GM19467 (cell line): ENCODE results near the gene GAS2L1.
"Not testable (repeated sequence)": the region's sequence is repeated elsewhere in the genome, so short reads cannot be mapped to it uniquely, and the experiment has no call there.

ENCODE experiments used
- ATAC-seq: cut with Tn5 transposase; IDR thresholded peaks from one replicate; pipeline ENCODE4 v1.9.1; 2021; ENCODE audit warnings: mild to moderate bottlenecking, moderate library complexity; ENCODE audit not compliant: unreplicated experiment

The GAS2L1 gene

DNA sequence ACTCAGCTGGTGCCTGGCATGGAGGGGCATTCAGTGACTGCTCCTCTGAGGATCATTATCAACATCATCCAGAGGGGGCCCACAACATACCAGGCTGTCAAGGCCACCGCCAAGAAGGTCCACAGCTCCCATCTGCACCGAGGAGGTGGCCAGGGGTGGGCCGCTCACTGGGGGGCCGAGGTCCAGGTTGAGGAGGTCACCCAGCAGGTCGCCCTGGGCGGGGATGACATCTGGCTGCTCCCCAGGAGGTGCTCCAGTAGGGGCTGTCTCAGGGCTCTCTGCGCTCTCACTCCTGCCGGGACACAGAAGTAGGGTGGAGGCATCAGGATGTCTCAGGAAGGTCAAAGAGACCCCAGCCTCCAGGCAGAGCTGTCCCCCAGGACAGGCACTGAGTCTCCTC lies 34.1 kb downstream of the GAS2L1 start:
- ATAC-seq: no peak

DNA sequence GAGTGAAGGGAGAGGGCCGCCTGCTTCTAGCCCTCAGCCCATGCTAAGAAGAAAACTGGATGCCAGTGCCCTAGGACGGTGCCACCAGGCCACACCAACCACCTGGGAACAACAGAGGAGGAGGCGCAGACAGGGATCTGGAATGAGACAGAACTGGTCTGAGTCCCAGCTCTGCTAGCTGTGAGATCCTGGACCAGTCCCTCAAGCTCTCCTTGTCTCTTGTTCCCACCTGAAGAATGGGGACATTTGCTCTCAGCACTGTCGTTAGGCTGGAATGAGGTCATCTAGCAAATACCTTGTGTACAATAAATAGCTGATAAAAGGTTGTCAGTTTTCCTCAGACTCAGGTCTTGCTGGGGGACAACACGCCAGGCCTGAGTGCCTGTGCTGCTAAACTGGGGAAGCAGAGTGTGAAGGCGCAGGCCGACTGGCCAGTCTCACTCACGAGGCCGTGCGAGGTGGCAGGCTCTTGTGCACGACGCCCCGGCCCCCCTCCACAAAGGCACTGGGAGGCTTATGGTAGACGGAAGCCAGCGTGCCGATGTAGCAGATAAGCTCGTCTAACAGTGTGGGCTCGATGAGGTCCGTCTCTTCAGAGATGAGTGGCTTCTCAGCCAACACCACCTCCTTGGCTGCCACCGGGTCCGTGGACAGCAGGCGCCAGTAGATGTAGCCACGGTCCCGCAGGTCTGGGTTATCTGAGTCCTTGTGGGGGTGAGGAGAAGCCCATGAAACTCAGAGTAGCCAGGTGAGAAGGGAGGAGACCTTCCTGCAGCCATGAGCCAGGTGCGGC lies 34.8 kb downstream of the GAS2L1 start:
- ATAC-seq: no peak

DNA sequence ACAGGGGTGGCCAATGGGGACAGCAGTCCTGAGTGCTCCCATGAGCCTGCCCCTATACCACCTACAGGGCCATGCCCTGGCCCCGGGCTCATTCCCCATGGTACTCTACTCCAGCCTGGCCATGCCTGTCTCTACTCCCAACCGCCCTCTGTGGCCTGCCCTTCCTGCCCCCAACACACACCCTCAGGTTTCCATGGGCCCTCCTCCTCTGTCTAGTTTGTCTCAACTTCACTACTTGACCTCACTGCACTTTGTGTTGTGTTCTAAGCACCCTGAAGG lies 35.3 kb downstream of the GAS2L1 start:
- ATAC-seq: no peak

DNA sequence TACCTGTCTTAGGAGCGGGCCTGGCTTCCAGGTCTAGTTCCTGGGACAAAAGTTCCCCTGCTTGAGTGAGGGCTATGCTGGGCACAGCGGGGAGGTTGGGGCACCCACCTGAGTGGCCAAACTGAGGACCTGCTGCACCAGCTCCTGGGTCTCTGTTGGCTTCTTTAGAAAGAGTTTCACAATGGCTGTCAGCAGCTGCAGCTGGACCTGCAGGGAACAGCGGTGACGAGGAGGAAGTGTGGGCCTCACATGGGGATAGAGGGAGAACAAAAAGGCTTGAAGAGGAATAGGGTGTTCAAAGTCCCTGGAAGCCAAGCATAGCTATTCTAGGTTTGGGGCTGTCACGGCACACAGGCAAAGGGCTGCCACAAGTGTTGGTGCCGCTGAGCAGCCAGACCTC lies 35.7 kb downstream of the GAS2L1 start:
- ATAC-seq: no peak

DNA sequence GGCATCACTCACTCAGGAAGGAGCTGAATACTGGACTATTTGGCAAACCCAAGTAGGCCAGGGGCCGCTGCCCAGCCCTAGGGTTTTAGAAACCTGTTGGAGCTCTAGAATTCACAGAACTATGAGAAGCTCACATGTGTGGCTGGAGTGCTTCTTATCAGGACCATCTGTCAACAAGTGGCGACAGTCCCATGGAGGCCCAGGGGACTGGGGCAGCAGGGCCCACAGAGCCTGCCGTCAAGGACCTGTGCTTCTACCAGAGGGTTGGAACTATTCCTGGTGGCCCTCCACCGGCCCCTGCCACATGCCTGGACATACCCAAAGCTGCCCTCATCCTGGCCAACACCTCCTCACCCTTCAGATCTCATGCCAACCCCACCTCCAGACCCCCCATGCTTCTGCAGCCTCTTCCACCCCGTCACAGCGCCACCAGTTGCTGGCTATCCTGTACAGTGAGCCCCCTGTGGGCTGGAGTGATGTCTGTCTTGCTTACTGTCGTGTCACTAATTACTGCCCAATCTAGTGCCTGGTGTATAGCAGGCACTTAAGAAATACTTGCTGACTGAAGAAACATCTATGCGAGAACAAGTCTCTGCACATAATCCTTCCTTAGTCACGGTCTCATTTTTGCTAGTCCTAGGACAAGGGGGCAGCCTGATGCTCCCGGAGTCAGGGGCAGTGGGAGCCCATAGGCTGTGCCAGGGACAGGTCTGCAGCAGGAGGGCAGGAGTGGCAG lies 36.3 kb downstream of the GAS2L1 start:
- no peak for ATAC-seq

DNA sequence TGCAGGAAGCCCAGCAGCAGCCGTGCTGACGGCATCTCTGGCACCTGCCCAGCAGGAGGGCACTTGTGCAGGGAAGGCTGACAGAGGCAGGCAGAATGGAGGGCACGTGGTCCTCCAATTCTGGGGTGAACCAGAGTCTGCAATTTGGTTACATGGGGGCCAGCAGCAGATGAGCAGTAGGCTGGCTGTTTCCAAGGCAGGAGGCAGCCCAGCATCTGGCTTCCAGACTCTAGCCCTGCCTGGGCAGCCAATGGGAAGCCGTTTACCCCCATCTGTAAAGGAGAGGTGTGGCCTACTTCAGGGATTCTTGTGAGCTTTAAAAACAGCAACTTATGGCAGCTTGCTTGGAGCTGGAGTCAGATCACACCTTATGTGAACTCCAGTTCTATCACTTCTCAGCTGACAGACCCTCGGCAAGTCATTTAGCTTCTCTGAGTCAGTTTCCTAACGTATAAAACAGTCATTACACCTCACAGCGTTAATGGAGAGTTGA lies 36.9 kb downstream of the GAS2L1 start:
- ATAC-seq: no peak

DNA sequence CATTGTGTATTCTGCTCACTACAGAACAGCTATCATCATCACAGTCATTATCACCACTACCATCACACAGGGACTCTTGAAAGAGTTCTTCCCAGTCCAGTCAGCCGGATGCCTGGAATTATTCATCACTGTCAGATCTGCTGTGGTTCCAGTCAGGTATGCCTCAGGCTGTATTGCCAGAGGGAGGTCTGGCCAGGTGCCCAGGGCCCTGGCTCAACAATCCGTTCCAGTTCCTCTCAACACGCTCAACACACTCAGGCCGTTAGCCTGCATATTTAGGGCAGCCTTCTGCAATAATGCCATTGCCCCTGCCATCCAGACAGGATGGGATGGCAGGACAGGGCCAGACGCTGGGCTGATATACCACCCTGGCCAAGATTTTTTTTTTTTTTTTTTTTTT lies 37.7 kb downstream of the GAS2L1 start:
- no peak for ATAC-seq

DNA sequence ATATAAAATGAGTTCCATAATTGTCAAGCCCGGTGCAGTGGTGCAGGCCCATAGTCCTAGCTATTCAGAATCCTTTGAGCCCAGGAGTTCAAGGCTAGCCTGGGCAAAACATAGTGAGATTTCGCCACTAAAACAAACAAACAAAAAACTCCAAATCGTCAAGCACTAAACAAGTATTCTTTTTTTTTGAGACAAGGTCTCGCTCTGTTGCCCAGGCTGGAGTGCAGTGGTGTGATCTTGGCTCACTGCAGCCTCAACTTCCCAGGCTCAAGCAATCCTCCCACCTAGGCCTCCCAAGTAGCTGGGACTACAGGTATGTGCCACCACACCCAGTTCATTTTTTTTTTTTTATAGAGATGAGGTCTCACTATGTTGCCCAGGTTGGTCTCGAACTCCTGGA lies 38.4 kb downstream of the GAS2L1 start:
- ATAC-seq: not testable (repeated sequence)

DNA sequence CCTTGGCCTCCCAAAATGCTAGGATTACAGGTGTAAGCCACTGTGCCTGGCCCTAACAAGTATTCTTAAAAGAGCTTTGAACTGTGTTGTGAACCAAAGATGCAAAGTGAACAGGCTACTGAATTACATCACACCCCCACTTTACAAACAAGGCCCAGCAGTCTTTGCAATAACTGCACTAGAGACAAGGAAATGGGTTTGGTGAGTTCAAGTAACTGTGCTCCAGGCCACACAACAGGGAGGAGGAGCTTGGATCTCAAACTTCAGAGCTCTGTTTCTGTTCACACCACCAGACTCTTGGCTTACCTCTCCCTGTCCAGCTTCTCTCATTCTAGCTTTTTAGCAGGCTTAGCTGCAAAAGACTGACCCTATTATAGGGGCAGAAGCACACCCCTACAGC lies 39.5 kb downstream of the GAS2L1 start:
- no peak for ATAC-seq

DNA sequence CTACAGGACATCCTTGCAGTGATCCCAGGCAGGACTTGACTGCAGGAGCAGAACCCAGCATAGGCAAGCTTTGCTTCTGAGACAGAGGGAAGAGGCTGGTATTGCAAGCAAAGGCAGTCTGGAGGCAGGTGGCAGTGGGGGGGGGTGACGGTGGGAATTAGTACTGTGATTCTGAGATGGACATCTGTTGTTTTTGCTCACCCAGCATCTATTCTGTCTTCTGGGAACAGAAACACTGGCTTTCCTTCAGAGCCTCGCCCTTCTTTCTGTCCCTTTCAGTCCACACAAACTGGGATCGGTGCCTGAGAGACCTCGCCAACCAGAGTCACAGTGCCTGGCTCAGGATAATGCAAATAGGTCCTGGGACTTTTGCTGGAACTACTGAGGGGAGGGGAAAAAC lies 40.2 kb downstream of the GAS2L1 start:
- ATAC-seq: no peak

DNA sequence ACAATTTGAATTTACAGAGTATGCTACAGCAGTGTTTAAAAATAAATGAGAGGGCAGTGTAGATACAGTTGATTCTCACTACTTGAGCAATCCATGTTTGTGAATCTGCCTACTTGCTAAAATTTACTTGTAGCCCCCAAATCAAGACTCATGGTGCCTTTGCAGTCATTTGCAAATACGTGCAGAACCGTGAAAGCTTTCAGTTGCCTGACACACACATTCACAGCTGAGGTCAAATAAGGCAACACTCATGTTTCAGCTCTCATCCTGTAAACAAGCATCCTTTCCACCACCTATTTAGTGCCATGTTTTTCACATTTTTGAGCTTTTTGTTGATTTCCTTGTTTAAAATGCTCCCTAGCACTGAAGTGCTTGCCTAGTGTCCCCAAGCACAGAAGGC lies 41.6 kb downstream of the GAS2L1 start:
- ATAC-seq: no peak

DNA sequence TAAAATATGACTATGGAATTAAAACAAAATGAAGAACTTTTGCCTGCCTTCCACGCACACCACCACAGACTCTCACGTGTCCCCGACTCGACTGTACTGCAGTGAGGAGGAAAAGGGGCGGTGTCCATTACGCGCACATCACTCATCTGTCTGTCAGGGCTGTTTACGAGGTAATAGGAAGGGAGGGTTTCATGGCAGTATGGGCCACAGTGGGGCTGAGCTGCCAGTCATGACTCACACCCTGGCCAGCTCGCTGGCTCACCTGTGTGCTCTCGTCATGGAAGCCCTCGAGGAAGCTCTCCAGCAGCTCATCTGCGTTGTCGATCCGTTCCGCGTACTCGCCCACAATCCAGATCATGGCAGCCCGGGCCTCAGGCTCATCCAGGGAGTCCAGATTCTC lies 42.5 kb downstream of the GAS2L1 start:
- no peak for ATAC-seq

DNA sequence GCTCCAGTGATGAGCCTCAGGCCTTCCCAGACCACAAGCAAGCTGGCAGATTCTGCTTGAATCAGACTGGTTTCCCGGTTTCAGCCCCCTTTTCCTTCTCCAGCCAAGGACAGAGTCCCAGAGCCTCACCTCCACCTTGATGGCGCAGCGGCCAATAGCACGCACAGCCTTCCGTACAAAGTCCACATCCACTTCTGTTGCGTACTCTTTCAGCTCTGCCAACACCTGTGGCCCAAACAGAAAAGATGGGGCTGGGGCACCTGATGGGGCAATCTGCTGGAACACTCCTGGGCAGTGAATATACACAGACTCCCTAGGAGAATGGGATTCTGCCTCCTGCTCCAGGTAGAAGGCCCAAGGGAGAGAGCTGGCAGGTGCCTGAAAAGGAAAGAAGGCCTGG lies 44.6 kb downstream of the GAS2L1 start:
- ATAC-seq: no peak

DNA sequence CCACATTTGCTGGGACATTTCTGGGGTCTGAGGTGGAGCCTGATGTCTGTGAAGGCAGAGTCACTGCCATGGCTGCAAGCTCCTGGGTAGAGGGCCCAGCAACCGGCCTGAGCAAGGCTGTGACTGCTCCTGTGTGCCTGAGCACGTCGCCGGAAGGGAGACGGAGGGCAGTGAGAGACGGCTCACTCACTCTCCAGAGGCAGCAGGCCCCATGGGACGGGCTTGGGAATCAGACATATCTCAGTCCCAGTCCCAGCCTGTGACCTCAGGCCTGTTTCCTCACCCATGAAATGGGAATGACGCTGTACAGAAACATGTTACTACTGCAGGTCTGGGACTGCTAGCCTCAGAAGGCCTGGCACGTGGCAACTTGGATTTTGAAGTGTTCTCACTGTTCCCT lies 45.4 kb downstream of the GAS2L1 start:
- ATAC-seq: no peak

DNA sequence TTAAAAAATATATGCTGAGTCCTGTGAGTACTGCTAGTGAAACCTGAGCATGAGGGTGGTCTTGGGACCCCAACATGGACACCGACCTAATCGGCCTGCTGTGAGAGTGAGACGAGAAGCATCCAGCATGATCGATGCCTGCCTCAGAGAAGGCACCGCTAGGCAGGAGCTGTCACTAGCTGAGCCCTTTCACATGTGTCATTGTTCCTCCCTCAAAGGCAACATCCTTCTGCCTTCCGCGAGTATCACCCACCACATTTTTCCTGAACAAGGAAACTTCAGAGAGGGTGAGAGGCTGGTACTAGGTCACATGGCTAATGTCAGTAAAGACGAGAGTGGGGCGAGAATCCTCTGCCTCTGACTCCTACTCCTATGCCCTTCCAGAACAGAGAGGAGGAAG lies 46.3 kb downstream of the GAS2L1 start:
- ATAC-seq: no peak

DNA sequence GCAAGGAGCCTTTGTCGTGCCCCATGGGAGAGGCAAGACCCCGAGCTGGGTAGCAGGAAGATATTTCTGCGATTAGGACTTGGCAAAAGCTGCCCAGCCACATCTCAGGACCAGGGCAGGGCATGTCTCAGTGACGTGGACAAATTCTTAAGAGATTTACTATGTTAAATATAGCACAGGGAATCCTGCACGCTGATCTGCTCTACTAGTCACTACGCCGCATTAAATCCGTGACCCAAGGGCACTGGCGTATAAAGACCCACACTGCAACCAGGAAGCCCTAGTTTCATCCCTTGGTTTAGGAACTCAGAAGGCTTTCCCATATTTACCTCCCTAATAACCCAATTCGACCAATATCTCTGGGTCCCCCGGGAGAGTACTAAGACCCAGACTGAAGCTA lies 46.8 kb downstream of the GAS2L1 start:
- no peak for ATAC-seq

DNA sequence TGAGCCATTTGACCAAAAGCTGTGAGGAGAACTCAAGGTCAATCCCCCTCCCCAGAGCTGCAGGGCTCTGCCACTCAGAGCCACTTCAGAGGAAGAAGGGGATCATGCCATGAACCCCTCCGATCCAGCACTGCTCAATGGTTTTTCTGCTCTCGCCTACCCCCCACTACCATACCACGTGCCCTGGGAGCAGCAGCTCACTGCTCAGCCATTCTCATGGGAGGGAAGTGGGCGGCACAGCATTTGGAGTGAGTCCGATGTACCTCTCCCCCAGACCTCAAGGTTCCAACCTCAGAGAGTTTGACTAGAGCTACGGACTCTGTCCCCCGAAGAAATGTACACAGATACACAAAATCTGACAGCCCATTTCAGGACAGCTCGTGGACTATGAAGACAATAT lies 47.4 kb downstream of the GAS2L1 start:
- ATAC-seq: no peak

DNA sequence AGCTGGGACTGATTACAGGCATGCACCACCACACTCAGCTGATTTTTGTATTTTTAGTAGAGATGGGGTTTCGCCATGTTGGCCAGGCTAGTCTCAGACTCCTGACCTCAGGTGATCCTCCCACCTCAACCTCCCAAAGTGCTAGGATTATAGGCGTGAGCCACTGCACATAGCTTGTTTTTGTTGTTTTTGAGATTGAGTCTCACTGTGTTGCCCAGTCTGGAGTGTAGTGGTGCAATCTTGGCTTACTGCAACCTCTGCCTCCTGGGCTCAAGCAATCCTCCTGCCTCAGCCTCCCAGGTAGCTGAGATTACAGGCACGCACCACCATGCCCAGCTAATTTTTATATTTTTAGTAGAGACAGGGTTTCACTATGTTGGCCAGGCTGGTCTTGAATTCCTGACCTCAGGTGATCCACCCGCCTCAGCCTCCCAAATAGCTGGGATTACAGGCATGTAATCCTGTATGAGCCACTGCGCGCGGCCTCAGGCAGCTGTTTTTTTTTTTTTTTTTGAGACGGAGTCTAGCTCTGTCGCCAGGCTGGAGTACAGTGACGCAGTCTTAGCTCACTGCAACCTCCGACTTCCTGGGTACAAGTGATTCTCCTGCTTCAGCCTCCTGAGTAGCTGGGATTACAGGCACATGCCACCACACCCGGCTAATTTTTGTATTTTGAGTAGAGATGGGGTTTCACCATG lies 50.9 kb downstream of the GAS2L1 start:
- ATAC-seq: not testable (repeated sequence)

DNA sequence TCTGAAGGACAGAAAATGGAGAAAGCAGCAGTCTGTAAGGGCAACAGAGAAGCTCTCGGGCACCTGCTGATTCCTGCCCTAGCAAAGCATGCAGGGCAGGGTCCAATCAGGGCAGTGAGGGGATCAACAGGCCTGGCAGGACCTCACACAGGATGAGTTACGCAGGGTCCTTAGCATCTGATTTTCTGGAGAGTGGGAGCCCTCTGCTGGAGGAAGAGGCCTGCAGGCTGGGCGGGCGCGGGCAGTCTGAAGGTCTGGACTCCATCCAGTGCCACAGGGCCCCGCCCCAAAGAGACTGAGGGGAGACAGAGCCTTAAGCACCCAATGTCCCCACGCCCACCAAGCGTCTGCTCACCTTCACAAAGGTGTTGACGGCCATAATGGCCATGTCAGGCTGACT lies 53.0 kb downstream of the GAS2L1 start:
- no peak for ATAC-seq
